ENCODE data around the gene ETS1.

Gene ETS1

GRCh38 chr11:128421577-128422330, 165.6 kb downstream of the ETS1 start:
- DNase-seq, result peak in 1 of 2 experiments; percentile 14

- DNase-seq, result no peak
Observed at GRCh38 chr11:128420951-128421350, 166.4 kb downstream of the ETS1 start.

GRCh38 chr11:128420265-128420664, 167.1 kb downstream of the ETS1 start:
- no peak for DNase-seq

- DNase-seq, result no peak
Observed at GRCh38 chr11:128419012-128419767, 168.2 kb downstream of the ETS1 start.

- no peak for DNase-seq
Observed at GRCh38 chr11:128417607-128418324, 169.6 kb downstream of the ETS1 start.

- DNase-seq, result no peak
Observed at GRCh38 chr11:128416976-128417375, 170.4 kb downstream of the ETS1 start.

- no peak for DNase-seq
Observed at GRCh38 chr11:128415539-128415938, 171.8 kb downstream of the ETS1 start.

GRCh38 chr11:128412847-128413791, 174.2 kb downstream of the ETS1 start:
- DNase-seq, result no peak

- no peak for DNase-seq
Observed at GRCh38 chr11:128411812-128412211, 175.5 kb downstream of the ETS1 start.

GRCh38 chr11:128411150-128411549, 176.2 kb downstream of the ETS1 start:
- no peak for DNase-seq

GRCh38 chr11:128409476-128409875, 177.9 kb downstream of the ETS1 start:
- DNase-seq, result no peak
